HFF-Myc (cell line): ENCODE measurements around the gene CACNA1A.

Experiments used
- DNase-seq: peaks from one replicate; pipeline ENCODE4 v3.0.0-alpha.2; 2011; ENCODE audit warnings: low read depth; ENCODE audit errors: extremely low read depth
- H3K4me3 ChIP-seq: replicated peaks from 2 replicates; pipeline ENCODE4 v1.5.1; 2011; ENCODE audit warnings: low read depth, mild to moderate bottlenecking, control low read depth, low read length
- TF ChIP-seq, protein P1 (sequence below): IDR thresholded peaks from 2 replicates; pipeline ENCODE4 v1.5.1; 2012; ENCODE audit warnings: mild to moderate bottlenecking, low read depth, low read length, control low read depth; ENCODE audit errors: missing control alignments

Gene CACNA1A

DNA sequence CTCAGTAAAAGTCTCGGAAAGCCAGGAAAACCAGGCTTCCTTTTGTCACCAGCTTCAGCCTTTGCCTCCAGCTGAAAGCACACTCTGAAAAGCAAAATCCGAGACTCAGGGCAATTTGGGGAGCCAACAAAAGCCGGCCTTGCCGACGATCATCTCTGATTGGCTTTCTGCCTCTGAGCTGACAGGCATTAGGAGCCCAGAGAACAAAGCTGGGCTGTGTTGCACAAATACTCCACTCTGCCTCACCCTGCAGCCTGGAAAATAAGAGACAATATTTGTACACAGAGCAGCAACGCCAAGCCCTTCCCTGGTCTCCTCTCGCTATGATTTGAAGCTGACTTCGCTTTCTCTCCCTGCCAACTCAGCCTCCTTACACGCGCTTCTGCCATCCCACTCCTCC lies 46.9 kb downstream of the CACNA1A start:
- DNase-seq: no peak

DNA sequence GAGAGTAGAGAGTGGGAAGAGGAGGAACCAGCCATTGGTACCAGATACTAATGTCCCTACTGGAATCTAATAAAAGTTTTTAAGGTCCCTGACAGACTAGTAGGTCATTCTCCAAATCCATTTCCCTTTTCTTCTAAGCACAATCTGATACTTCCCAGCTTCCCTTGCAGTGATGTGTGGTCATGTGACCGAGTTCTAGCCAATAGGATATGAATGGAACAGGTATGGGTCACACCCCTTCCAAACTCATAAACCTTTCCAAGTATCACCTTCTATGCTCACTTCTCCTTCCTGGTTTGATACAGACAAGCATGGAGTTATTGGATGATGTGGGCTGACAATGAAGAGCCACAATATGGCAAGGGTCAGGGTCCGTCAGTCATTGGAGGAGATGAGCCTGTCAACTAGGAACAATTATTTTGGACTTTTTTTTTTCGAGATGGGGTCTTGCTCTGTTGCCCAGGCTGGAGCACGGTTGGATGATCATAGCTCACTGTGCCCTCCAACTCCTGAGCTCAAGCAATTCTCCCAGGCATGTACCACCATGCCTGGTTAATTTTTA lies 54.8 kb downstream of the CACNA1A start:
- TF ChIP-seq, protein P1, sequence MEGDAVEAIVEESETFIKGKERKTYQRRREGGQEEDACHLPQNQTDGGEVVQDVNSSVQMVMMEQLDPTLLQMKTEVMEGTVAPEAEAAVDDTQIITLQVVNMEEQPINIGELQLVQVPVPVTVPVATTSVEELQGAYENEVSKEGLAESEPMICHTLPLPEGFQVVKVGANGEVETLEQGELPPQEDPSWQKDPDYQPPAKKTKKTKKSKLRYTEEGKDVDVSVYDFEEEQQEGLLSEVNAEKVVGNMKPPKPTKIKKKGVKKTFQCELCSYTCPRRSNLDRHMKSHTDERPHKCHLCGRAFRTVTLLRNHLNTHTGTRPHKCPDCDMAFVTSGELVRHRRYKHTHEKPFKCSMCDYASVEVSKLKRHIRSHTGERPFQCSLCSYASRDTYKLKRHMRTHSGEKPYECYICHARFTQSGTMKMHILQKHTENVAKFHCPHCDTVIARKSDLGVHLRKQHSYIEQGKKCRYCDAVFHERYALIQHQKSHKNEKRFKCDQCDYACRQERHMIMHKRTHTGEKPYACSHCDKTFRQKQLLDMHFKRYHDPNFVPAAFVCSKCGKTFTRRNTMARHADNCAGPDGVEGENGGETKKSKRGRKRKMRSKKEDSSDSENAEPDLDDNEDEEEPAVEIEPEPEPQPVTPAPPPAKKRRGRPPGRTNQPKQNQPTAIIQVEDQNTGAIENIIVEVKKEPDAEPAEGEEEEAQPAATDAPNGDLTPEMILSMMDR: no peak
- no peak overlapping the region for H3K4me3 ChIP-seq
- DNase-seq: no peak

More for the DNA sequence above, 46.9 kb downstream of the CACNA1A start:
- TF ChIP-seq, protein P1: no peak
- H3K4me3 ChIP-seq: no peak overlapping the region

DNA sequence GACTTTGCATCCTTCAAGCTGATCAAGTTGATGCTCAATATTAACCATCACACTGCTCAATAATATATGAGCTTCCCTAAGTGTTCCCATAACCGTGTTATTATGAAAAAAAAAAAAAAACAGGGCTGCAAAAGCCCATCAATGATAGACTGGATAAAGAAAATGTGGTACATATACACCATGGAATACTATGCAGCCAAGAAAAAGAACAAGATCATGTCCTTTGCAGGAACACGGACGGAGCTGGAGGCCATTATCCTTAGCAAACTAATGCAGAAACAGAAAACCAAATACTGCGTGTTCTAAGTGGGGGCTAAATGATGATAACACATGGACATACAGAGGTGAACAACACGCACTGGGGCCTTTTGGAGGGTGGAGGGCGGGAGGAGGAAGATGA lies 58.3 kb downstream of the CACNA1A start:
- H3K4me3 ChIP-seq: no peak overlapping the region
- TF ChIP-seq, protein P1: no peak
- no peak for DNase-seq

DNA sequence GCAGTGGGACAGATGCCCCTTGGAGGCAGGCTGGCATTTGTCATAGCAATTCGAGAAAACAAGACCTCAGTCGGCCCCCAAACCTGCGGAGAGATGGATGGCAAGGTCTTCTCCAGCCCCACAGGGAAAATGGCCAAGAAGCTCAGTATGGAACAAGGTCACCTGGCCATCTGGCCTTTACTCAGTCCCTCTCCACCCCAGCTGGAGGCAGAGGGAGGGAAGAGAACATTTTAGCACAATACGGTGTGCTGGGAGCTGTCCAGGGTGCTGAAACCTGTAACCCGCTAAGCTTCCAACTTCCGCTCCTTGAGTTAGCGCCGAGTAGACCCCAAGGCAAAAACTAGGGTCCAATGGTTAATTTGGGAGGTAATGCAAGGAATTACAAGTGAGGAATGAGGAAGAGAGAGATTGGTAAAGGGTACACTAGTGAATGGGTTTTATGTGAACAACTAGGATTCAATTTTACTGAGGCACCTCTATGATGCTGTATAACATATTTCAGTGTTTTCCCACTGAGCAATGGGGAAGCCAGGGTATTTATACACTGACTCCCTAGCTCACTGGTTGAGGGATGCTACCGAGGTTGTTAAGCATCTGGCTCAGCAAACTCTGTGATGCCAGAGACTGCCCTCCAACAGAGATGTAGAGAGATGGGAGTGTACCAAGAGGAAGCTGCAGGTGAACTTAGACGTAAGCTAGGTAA lies 64.3 kb downstream of the CACNA1A start:
- H3K4me3 ChIP-seq: no peak overlapping the region
- TF ChIP-seq, protein P1: no peak
- DNase-seq: peak; percentile 35

DNA sequence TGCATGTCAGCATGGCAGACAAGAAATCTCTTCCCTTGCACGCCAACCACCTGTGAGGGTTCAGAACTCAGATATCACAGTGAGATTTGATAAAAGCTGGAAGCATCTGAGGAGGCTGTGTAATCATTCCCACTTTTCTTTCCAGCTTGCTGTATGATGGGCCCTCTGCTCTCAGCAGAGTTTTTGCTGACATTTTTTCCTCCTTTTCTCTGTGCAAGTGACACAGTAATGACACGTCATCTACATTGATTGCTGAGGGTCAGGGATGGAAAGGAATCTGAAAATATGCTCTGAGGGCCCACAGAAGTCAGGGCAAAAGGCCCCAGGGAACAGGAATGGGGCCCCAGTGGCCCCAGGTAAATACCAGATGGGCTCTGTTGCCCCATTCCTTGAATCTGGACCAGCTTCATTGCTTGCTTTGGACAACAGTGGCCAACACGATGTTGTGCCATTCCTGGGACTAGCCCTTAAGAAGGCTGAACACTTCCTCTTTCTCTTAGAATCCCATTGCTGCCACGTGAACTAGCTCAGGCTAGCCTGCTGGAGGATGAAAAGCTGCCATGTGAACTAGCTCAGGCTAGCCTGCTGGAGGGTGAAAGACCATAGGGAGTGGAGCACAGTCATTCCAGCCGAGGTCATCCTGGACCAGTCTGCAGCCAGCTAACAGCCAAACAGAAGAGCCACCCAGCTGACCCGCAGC lies 68.2 kb downstream of the CACNA1A start:
- H3K4me3 ChIP-seq: no peak overlapping the region
- TF ChIP-seq, protein P1: no peak
- no peak for DNase-seq

DNA sequence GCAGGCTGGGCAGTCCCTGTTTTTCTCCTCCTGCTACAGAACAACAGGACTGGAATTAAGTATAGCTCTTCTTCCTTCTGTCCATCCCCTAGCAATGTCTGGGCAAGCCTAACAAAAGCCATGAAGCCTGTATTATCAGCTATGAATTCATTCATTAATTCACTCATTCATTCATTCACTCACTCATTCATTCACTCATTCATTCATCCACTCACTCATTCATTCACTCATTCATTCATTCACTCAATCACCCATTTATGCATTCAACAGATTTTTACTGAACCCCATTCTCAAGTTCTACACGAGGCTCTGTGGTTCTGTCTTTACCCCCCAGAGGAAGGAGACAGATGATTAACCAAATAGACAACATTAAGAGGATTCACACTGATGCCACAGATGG lies 69.9 kb downstream of the CACNA1A start:
- no peak overlapping the region for H3K4me3 ChIP-seq
- no peak for DNase-seq
- TF ChIP-seq, protein P1: no peak
